CD4-positive, alpha-beta memory T cell (primary cell): ENCODE results near the gene SC5D. TPM values are rescaled to one million over a fixed set of nuclear protein-coding genes. Genes with fewer than 3 reads are reported as not detected.

Source experiments
- CTCF ChIA-PET: fragments of 350-600 bp; sonication (Branson Sonifier 250); formaldehyde crosslinking; loops from one replicate; lab custom pipeline; 2021; ENCODE audit warnings: inconsistent platforms; ENCODE audit not compliant: partially characterized antibody; lab: Charles Lee
- POLR2A ChIA-PET: fragments of 350-600 bp; sonication (Branson Sonifier 250); formaldehyde crosslinking; loops from one replicate; lab custom pipeline; 2021; ENCODE audit not compliant: partially characterized antibody; lab: Charles Lee
- DNase-seq, 5 donors: peaks; one replicate each; pipeline versions ENCODE4 v3.0.0 to v3.0.0-alpha.2; 2020 to 2022; ENCODE audit warnings: mixed read lengths in 1 of 5
- H3K27ac ChIP-seq: one replicate; pipeline ENCODE4 v1.7.0; 2013; ENCODE audit warnings: low read depth, low read length
- H3K27me3 ChIP-seq: 2 replicates; pipeline ENCODE4 v1.7.0; 2013; ENCODE audit warnings: mild to moderate bottlenecking, low read length, moderate library complexity; ENCODE audit not compliant: insufficient read depth
- H3K36me3 ChIP-seq: 2 replicates; pipeline ENCODE4 v1.7.0; 2013; ENCODE audit warnings: mild to moderate bottlenecking, low read length, moderate library complexity; ENCODE audit not compliant: insufficient read depth
- H3K4me1 ChIP-seq: 2 replicates; pipeline ENCODE4 v1.7.0; 2013; ENCODE audit warnings: mild to moderate bottlenecking, low read length, moderate library complexity; ENCODE audit not compliant: insufficient read depth
- H3K4me3 ChIP-seq, 2 donors: one replicate each; pipeline ENCODE4 v1.7.0; 2013; ENCODE audit warnings: low read length in 2 of 2, mild to moderate bottlenecking in 1 of 2
- H3K9me3 ChIP-seq, 2 donors: one replicate each; pipeline ENCODE4 v1.7.0; 2013; ENCODE audit warnings: low read length in 2 of 2, control low read depth in 1 of 2; ENCODE audit not compliant: control insufficient read depth in 1 of 2
- H3K27ac Mint-ChIP-seq, 7 donors: one replicate each; pipeline ENCODE4 v1.8.0; 2020 to 2021; ENCODE audit warnings: mixed read lengths in 7 of 7, mild to moderate bottlenecking in 6 of 7, inconsistent platforms in 3 of 7, moderate library complexity in 3 of 7
- H3K27me3 Mint-ChIP-seq, 2 donors: one replicate each; pipeline ENCODE4 v1.8.0; 2020 to 2021; ENCODE audit warnings: mixed read lengths in 2 of 2
- H3K36me3 Mint-ChIP-seq, 2 donors: one replicate each; pipeline ENCODE4 v1.8.0; 2020 to 2021; ENCODE audit warnings: mixed read lengths in 2 of 2, inconsistent platforms in 1 of 2, mild to moderate bottlenecking in 1 of 2
- H3K4me1 Mint-ChIP-seq, 4 donors: one replicate each; pipeline ENCODE4 v1.8.0; 2020 to 2021; ENCODE audit warnings: mixed read lengths in 4 of 4, mild to moderate bottlenecking in 1 of 4
- H3K4me3 Mint-ChIP-seq, 8 donors: one replicate each; pipeline ENCODE4 v1.8.0; 2020 to 2021; ENCODE audit warnings: mixed read lengths in 8 of 8, mild to moderate bottlenecking in 7 of 8, moderate library complexity in 6 of 8, inconsistent platforms in 3 of 8
- H3K9me3 Mint-ChIP-seq, 8 donors: one replicate each; pipeline ENCODE4 v1.8.0; 2020 to 2021; ENCODE audit warnings: mixed read lengths in 8 of 8, mild to moderate bottlenecking in 5 of 8, inconsistent platforms in 3 of 8, moderate library complexity in 1 of 8
- intact Hi-C: fragments of 100-400 bp; cut with micrococcal nuclease; formaldehyde crosslinking; loops from one replicate; pipeline ENCODE4 v1.15.1; 2023
- polyA plus RNA-seq, 2 donors: library from polyadenylated mRNA; unstranded; fragments of 300-500 nt; fragmentation: Illumina TruSeq; gene quantifications; one replicate each; pipeline ENCODE4 v1.2.3, GENCODE V29; 2021
- total RNA-seq, 2 experiments: library from RNA; stranded (reverse); gene quantifications; one replicate each; pipeline ENCODE4 v1.2.3, GENCODE V29; 2021

Gene SC5D
- total and polyA plus RNA-seq, 4 experiments from 2014 or later: 8.2 to 28.7 (median 22.0) TPM

GRCh38 chr11:121341609-121342008 is 49.0 kb downstream of the SC5D start:
- H3K9me3 Mint-ChIP-seq: no peaks in the 10 kb centered on the region
- CTCF ChIA-PET: no interaction called here
- intact Hi-C loops: no loop called here

DNA sequence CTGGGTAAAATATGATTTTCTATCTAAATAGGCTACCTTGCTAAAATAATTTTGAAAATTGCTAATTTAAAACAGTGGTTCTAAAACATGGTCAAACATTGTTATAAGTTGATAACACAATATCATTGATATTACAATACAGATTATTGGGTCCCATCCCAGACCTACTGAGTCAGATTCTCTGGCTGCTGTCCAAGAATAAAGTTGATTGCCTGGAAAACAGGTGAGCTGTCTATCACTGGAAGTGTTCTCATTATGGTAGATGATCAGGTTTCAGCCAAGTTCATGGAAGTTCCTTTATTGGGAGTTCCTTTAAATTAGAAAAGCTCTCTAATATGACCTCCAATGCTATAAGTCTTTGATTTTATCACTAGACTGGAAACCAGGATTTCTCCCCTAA is 52.3 kb downstream of the SC5D start:
- Mint-ChIP-seq H3K36me3 (no peaks in the 10 kb centered on the region), H3K27ac (no peak overlapping the region), H3K4me1 (peaks cover 2 to 6% (median 5%) of the 10 kb centered on the region in 4 donors), H3K27me3 (peaks cover 0 to 1% of the 10 kb centered on the region in 2 donors), H3K9me3 (no peaks in the 10 kb centered on the region), H3K4me3 (peak overlapping the region in 1 of 8 donors; percentile 6)
- H3K9me3 ChIP-seq: no peaks in the 10 kb centered on the region
- CTCF ChIA-PET: interaction anchor here (1.0 to 2.1 kb wide), 3 partner anchors 9 to 27 kb away, joined by 3 to 7 read pairs (median 3); no protein-coding TSS in a partner anchor
- H3K4me3 ChIP-seq: no peak overlapping the region
- H3K4me1 ChIP-seq: no peaks in the 10 kb centered on the region
- intact Hi-C loops: no loop called here
- DNase-seq: no peak
- no peaks in the 10 kb centered on the region for H3K36me3 ChIP-seq
- POLR2A ChIA-PET: interaction anchor here (1.1 to 2.5 kb wide), 3 partner anchors 22 to 107 kb away, joined by 4 to 6 read pairs (median 5); partner anchors contain the start of genes SORL1 and SORL1-AS1
- H3K27ac ChIP-seq: no peak overlapping the region
- H3K27me3 ChIP-seq: no peaks in the 10 kb centered on the region

More at GRCh38 chr11:121341609-121342008, 49.0 kb downstream of the SC5D start:
- no peak for DNase-seq
- Histone ChIP-seq H3K4me3 (no peak overlapping the region), H3K9me3 (no peaks in the 10 kb centered on the region), H3K4me1 (no peaks in the 10 kb centered on the region), H3K27me3 (no peaks in the 10 kb centered on the region), H3K36me3 (no peaks in the 10 kb centered on the region), H3K27ac (no peak overlapping the region)
- H3K4me1 Mint-ChIP-seq: peaks cover 4 to 14% (median 5%) of the 10 kb centered on the region in 4 donors
- POLR2A ChIA-PET: no interaction called here
- no peaks in the 10 kb centered on the region for H3K27me3 Mint-ChIP-seq
- H3K27ac Mint-ChIP-seq: no peak overlapping the region
- no peak overlapping the region for H3K4me3 Mint-ChIP-seq
- no peaks in the 10 kb centered on the region for H3K36me3 Mint-ChIP-seq

DNA sequence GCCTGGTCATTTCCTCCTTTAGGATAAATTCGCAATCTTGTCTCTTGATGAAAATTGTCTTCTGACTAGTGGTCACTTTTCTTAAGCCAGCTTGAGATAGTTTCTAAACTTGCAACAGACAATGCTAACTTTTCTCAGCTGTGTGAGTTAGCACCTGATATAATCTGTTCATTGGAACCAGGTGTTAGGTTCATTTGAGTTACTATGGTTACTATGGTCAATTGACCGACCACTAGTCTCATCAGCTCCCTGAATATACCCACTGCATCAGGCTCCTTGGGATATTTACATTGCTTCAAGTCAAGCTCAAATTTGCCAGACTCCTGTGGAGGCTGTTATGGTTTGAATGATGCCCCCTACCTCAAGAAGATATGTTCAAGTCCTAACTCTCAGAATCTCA is 54.5 kb downstream of the SC5D start:
- no peaks in the 10 kb centered on the region for H3K36me3 ChIP-seq
- no peak overlapping the region for H3K27ac Mint-ChIP-seq
- no peaks in the 10 kb centered on the region for H3K4me1 ChIP-seq
- H3K27me3 ChIP-seq: no peaks in the 10 kb centered on the region
- H3K4me3 ChIP-seq: no peak overlapping the region
- peaks cover 0 to 1% of the 10 kb centered on the region in 2 donors for H3K27me3 Mint-ChIP-seq
- peaks cover 0 to 6% (median under 1%) of the 10 kb centered on the region in 4 donors for H3K4me1 Mint-ChIP-seq
- no peak overlapping the region for H3K27ac ChIP-seq
- DNase-seq: no peak
- H3K36me3 Mint-ChIP-seq: no peaks in the 10 kb centered on the region
- no peaks in the 10 kb centered on the region for H3K9me3 Mint-ChIP-seq
- intact Hi-C loops: no loop called here
- ChIA-PET POLR2A (interaction anchor here (1.5 kb wide), 1 partner anchor 21 kb away, joined by 5 read pairs; no protein-coding TSS in a partner anchor), CTCF (interaction anchor here (1.2 kb wide), 1 partner anchor 12 kb away, joined by 3 read pairs; no protein-coding TSS in a partner anchor)
- no peak overlapping the region for H3K4me3 Mint-ChIP-seq
- no peaks in the 10 kb centered on the region for H3K9me3 ChIP-seq

- no peaks in the 10 kb centered on the region for H3K9me3 Mint-ChIP-seq
- no peaks in the 10 kb centered on the region for H3K9me3 ChIP-seq
- H3K27me3 ChIP-seq: no peaks in the 10 kb centered on the region
- ChIA-PET CTCF (interaction anchor here (1.2 kb wide), 1 partner anchor 11 kb away, joined by 3 read pairs; no protein-coding TSS in a partner anchor), POLR2A (interaction anchor here (1.5 kb wide), 1 partner anchor 20 kb away, joined by 5 read pairs; no protein-coding TSS in a partner anchor)
- no peak overlapping the region for H3K27ac ChIP-seq
- H3K4me1 Mint-ChIP-seq: peaks cover 0 to 6% (median under 1%) of the 10 kb centered on the region in 4 donors
- no peak overlapping the region for H3K27ac Mint-ChIP-seq
- H3K4me3 Mint-ChIP-seq: no peak overlapping the region
- H3K36me3 Mint-ChIP-seq: no peaks in the 10 kb centered on the region
- H3K27me3 Mint-ChIP-seq: peaks cover 0 to 1% of the 10 kb centered on the region in 2 donors
- intact Hi-C loops: no loop called here
- no peak overlapping the region for H3K4me3 ChIP-seq
- H3K4me1 ChIP-seq: no peaks in the 10 kb centered on the region
- no peak for DNase-seq
- no peaks in the 10 kb centered on the region for H3K36me3 ChIP-seq
These were observed 55.2 kb downstream of the SC5D start for GRCh38 chr11:121347813-121348212.

DNA sequence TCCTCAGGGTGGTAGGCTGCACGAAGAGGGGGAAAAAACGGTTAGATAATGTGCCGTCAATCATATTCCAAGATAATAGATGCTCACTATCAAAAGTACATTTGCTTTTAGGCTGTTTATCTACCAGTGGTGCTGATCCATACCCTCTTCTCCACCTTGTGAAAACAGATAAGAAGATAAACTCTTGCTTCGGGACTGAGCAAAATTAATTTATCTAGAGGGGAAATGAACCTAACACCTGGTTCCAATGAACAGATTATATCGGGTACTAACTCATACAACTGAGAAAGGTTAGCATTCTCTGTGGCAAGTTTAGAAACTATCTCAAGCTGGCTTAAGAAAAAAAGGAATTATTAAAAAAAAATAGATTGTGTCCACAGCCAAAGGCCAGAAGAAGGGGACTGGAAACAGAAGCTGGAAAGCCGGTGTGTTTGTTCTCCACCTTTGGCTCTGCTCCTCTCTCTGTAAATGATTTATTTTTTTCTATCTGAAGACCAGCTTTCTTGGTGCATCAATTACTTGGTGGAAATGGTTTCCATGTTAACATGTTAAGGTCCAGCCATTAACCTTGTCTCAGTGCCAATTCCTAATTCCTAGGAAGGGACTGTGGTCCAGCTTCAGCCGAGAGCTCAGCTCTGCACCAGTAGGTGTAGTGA is 55.8 kb downstream of the SC5D start:
- H3K27ac ChIP-seq: no peak overlapping the region
- POLR2A ChIA-PET: interaction anchor here (0.6 to 1.5 kb wide), 2 partner anchors 19 kb away, joined by 4 to 5 read pairs; no protein-coding TSS in a partner anchor
- H3K9me3 ChIP-seq: no peaks in the 10 kb centered on the region
- H3K4me3 Mint-ChIP-seq: no peak overlapping the region
- no peaks in the 10 kb centered on the region for H3K36me3 Mint-ChIP-seq
- no peak for DNase-seq
- intact Hi-C loops: no loop called here
- CTCF ChIA-PET: no interaction called here
- H3K4me1 ChIP-seq: no peaks in the 10 kb centered on the region
- peaks cover 0 to 6% (median under 1%) of the 10 kb centered on the region in 4 donors for H3K4me1 Mint-ChIP-seq
- H3K36me3 ChIP-seq: no peaks in the 10 kb centered on the region
- H3K27ac Mint-ChIP-seq: no peak overlapping the region
- H3K9me3 Mint-ChIP-seq: no peaks in the 10 kb centered on the region
- H3K4me3 ChIP-seq: no peak overlapping the region
- peaks cover 0 to 1% of the 10 kb centered on the region in 2 donors for H3K27me3 Mint-ChIP-seq
- H3K27me3 ChIP-seq: no peaks in the 10 kb centered on the region

DNA sequence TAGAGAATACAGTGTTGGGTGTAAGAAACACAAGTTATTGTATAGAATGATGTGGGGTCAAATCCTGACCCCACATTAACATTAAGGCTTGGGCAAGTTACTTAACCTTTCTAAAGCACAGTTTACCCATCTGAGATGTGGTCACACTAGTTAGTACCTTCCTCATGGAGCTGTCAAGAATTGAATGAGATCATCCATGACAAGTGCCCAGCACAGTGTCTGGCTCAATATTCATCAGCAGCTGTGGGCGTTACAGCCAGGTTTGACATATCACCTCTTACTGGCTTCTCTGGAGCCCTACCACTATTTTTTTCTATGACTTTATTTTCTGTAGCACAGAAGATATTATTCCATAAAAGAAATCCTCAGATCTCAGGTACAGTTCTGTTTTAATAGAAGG is 57.2 kb downstream of the SC5D start:
- CTCF ChIA-PET: no interaction called here
- Histone ChIP-seq H3K27me3 (no peaks in the 10 kb centered on the region), H3K27ac (no peak overlapping the region), H3K9me3 (no peaks in the 10 kb centered on the region), H3K4me3 (no peak overlapping the region), H3K4me1 (no peaks in the 10 kb centered on the region), H3K36me3 (no peaks in the 10 kb centered on the region)
- Mint-ChIP-seq H3K36me3 (no peaks in the 10 kb centered on the region), H3K9me3 (peaks cover 0 to 2% (median 0%) of the 10 kb centered on the region in 8 donors), H3K4me3 (no peak overlapping the region), H3K27me3 (peaks cover 3% of the 10 kb centered on the region in 2 donors), H3K4me1 (peaks cover 0 to 6% (median under 1%) of the 10 kb centered on the region in 4 donors), H3K27ac (no peak overlapping the region)
- no peak for DNase-seq
- POLR2A ChIA-PET: interaction anchor here (1.3 kb wide), 1 partner anchor 27 kb away, joined by 3 read pairs; no protein-coding TSS in a partner anchor
- intact Hi-C loops: no loop called here

DNA sequence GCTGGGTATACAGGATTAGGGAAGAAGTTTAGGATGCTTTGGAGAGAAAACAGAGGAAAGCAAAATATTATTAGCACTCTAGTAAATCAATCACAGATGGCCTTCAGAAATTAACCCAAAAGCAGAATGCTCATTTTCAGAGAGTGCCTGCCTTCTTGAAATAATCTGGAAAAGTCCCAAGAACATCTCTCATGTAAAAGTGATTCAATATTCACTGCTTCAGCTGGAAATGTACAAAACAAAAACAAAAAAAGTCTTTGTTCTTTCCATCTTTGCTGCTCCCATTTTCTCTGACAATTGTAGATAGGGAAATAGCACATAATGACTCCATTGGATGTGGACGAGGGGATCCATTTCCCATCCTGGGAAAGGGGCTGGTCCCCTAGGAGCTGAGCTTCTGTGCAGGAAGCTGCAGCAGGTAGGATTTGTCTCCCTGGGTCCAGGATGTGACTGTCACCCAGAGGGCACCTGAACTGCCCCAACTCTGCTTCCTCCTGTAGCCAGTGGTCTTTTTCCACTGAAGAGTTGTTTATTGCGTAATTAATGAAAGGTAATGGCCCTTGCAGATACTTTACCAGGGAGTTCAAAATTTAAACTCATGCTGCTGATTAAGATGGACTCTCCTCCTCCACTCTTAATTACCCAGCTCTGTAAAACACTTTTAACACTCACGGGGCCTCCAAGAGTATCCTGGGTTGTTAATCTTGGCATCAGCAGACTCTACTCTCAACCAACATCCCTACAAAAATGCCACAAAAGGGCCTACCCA is 57.9 kb downstream of the SC5D start:
- Mint-ChIP-seq H3K27ac (no peak overlapping the region), H3K4me3 (no peak overlapping the region), H3K36me3 (no peaks in the 10 kb centered on the region), H3K4me1 (peaks cover 0 to 6% (median under 1%) of the 10 kb centered on the region in 4 donors), H3K27me3 (peaks cover 3 to 4% of the 10 kb centered on the region in 2 donors), H3K9me3 (peaks cover 0 to 2% (median 0%) of the 10 kb centered on the region in 8 donors)
- no peaks in the 10 kb centered on the region for H3K4me1 ChIP-seq
- CTCF ChIA-PET: no interaction called here
- no peak overlapping the region for H3K4me3 ChIP-seq
- H3K27ac ChIP-seq: no peak overlapping the region
- H3K27me3 ChIP-seq: no peaks in the 10 kb centered on the region
- intact Hi-C loops: no loop called here
- POLR2A ChIA-PET: interaction anchor here (1.3 kb wide), 1 partner anchor 26 kb away, joined by 3 read pairs; no protein-coding TSS in a partner anchor
- H3K36me3 ChIP-seq: no peaks in the 10 kb centered on the region
- no peaks in the 10 kb centered on the region for H3K9me3 ChIP-seq
- no peak for DNase-seq
